Retinal pigment epithelial cell (primary cell): ENCODE results near the gene SLC46A1.
A peak's percentile ranks its signal among the peaks of the same experiment; 100 is the strongest.

Experiments used
- DNase-seq: peaks from one replicate; pipeline ENCODE4 v3.0.0-alpha.2; 2010; ENCODE audit warnings: low read depth
- H3K4me3 ChIP-seq: 2 replicates; pipeline ENCODE4 v1.5.1; 2011; ENCODE audit warnings: mild to moderate bottlenecking, low read length, control low read depth, moderate library complexity
- TF ChIP-seq, protein P1 (sequence below): conservative IDR thresholded peaks from 2 replicates; pipeline ENCODE4 v1.5.1; 2011; ENCODE audit warnings: low read depth, low read length, control low read depth, inconsistent platforms

SLC46A1 gene

DNA sequence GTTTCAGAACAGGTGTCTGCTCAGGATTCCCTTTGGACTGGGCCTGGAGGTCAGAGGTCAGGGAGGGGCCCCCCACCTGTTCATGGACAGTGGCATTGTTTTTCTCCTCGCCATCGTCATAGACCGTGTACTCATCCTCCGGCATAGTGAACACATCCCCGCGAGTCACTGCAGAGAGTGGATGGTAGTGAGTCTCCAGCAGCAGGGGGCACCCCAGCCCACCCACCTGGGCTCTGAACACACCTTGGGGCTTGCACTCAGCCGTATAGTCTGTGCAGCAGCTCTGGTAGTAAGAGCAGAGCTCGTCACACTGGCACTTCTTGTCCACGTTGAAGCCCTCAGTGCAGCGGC lies 36.4 kb downstream of the SLC46A1 start:
- no peak overlapping the region for H3K4me3 ChIP-seq
- DNase-seq, result no peak

DNA sequence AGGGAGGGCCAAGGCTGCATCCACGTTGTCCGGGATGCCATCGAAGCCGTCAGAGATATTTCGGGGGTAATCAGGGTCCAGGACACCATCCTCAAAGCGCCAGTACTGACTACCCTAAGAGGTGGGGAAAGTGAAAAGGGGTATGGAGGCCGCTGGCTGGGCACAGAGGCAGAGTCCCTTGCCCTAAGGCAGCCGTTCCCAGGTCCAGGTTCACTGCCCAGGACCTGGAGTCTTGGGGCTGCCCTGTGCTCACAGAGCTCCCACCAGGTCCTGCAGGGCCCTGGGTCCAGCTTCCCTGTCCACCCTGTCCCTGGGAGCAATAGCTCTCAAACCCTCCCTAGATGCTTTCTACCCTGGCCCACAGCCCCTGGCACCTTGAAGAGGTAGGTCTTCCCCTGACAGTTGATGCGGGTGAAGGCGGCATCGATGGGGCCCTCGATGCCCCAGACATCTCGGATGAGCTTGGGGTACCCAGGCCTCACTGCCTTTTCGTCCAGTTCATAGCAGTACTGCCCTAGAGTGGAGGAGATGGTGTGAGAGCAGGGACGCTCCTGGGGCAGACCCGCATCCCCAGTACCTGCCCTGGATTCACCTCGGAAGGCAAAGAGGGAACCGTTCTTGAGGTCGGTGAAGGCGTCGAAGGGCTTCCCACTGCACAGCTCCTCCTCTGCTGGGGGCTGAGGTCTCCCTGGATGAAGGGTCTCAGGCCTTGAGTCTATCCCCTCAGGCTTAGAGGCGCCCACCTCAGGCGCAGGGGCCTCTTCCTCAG lies 36.9 kb downstream of the SLC46A1 start:
- H3K4me3 ChIP-seq, result no peak overlapping the region
- TF ChIP-seq, protein P1, sequence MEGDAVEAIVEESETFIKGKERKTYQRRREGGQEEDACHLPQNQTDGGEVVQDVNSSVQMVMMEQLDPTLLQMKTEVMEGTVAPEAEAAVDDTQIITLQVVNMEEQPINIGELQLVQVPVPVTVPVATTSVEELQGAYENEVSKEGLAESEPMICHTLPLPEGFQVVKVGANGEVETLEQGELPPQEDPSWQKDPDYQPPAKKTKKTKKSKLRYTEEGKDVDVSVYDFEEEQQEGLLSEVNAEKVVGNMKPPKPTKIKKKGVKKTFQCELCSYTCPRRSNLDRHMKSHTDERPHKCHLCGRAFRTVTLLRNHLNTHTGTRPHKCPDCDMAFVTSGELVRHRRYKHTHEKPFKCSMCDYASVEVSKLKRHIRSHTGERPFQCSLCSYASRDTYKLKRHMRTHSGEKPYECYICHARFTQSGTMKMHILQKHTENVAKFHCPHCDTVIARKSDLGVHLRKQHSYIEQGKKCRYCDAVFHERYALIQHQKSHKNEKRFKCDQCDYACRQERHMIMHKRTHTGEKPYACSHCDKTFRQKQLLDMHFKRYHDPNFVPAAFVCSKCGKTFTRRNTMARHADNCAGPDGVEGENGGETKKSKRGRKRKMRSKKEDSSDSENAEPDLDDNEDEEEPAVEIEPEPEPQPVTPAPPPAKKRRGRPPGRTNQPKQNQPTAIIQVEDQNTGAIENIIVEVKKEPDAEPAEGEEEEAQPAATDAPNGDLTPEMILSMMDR, result no peak
- no peak for DNase-seq

More for the DNA sequence above, 36.4 kb downstream of the SLC46A1 start:
- TF ChIP-seq, protein P1, result no peak

DNA sequence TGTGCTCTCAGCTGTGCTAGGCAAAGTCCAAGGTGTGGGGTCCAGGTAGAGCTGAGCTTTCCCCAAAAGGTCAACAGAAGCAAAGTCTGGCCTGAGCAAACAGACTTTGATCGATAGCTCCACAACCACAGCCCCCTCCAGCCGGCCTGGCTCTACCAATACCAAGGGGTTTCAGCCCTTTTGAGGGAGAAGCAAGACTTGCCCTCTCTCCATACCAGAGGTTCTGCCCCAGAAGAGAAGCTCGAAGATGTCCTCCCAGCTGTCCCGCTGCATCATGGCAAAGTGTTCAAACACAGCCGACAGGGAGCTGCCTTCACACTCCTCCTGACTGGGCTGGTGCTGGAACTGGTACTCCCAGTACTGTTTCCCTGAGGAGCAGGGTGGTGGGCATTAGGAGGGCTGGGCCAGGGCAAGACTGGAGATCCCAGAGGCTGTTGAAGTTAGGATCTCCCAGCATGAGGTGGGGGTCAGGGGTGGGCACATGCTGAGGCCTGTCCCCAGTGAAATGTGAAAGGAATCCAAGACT lies 37.6 kb downstream of the SLC46A1 start:
- DNase-seq, result no peak
- TF ChIP-seq, protein P1, result no peak
- H3K4me3 ChIP-seq, result no peak overlapping the region

DNA sequence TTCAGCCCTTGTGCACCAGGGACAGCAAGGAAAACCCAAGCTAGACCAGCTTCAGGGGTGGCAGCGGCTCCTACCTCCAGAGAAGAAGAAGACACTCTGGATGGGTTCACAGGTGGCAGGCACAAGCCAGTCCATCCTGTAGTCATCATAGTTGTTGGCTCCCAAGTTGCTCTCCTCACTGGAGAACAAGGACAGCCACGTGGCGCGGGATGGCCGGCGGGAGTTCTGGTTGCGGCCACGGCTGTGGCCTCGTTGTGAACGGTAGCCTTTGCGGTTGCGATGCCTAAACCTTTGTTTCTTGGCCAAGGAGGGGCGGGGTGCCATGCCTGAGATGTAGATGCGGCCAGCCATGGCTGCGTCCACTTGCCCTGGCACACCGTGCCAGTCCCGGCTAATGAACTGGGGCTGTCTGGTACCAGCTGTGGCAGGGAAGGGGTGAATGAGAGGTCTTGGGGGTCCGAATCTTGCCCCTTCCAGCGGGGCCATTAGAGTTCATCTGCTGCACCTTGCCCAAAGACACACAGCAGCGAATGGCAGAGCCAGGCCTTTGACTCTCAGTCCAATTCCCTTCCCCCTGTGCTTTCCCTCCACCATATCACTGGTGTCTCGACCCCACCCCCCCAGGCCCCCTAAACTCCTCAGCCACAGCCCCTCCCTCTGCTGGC lies 38.2 kb downstream of the SLC46A1 start:
- no peak for DNase-seq
- TF ChIP-seq, protein P1, result no peak
- no peak overlapping the region for H3K4me3 ChIP-seq

DNA sequence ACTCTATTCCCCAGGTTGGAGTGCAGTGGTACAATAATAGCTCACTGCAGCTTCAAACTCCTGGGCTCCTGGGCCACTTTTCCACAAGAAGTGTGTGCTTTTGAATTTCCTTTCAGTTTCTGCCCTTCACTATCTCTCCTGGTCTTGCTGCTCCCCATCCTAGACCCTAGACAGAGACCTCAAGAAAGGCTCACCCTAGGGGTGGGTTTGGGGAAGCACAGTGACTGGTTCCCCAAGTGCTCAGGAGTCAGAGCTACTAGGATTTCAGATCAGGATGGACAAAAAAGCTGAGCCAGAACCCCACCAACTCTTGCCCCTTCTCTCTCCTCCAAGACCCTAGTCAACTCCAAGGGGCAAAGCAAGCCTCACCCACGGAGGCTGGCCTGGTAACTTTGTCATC lies 39.4 kb downstream of the SLC46A1 start:
- no peak for DNase-seq
- no peak overlapping the region for H3K4me3 ChIP-seq
- TF ChIP-seq, protein P1, result peak; percentile 24

DNA sequence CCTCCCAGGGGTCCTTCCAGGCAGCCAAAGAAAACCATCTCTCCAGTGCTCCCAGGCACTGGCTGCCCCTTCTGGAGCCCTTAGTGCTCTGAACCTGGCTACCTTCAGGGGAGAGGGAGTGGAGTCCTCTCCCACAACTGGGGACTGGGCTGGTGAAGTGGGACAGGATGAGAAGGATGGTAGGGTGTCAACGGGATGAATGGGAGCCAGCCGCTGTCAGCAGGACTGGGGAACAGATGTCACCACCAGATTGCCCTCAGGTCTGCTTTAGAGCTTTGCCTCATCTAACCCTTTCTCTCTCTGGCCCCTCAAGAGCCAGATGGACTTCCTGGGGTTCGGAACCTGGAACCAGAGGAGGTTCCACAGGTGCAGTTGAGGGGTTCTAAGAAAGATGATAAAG lies 40.5 kb downstream of the SLC46A1 start:
- TF ChIP-seq, protein P1, result no peak
- DNase-seq, result no peak

More for the DNA sequence above, 40.5 kb downstream of the SLC46A1 start:
- H3K4me3 ChIP-seq, result no peak overlapping the region
